Fibroblast of villous mesenchyme (primary cell): ENCODE measurements around the gene CTLA4. TPM values are rescaled to one million over a fixed set of nuclear protein-coding genes. Genes with fewer than 3 reads are reported as not detected.

Source experiments
- DNase-seq: peaks from one replicate; pipeline ENCODE4 v3.0.0-alpha.2; 2010; ENCODE audit warnings: low read depth
- H3K4me3 ChIP-seq: 2 replicates; pipeline ENCODE4 v1.5.1; 2011; ENCODE audit warnings: low read depth, mild to moderate bottlenecking, low read length
- total RNA-seq: library from RNA; depleted of rRNA; stranded (reverse); fragments of >200 nt; gene quantifications from 2 replicates; pipeline ENCODE4 v1.2.3, GENCODE V29; 2012
- TF ChIP-seq, protein P1 (sequence below): IDR thresholded peaks from 2 replicates; pipeline ENCODE4 v1.5.1; 2012; ENCODE audit warnings: low read depth, mild to moderate bottlenecking, low read length; ENCODE audit not compliant: insufficient read depth

The CTLA4 gene
- total RNA-seq, 1 donor, result not detected

GRCh38 chr2:203908066-203908796 lies 40.7 kb downstream of the CTLA4 start:
- DNase-seq, result no peak
- H3K4me3 ChIP-seq, result no peak overlapping the region
- TF ChIP-seq, protein P1, sequence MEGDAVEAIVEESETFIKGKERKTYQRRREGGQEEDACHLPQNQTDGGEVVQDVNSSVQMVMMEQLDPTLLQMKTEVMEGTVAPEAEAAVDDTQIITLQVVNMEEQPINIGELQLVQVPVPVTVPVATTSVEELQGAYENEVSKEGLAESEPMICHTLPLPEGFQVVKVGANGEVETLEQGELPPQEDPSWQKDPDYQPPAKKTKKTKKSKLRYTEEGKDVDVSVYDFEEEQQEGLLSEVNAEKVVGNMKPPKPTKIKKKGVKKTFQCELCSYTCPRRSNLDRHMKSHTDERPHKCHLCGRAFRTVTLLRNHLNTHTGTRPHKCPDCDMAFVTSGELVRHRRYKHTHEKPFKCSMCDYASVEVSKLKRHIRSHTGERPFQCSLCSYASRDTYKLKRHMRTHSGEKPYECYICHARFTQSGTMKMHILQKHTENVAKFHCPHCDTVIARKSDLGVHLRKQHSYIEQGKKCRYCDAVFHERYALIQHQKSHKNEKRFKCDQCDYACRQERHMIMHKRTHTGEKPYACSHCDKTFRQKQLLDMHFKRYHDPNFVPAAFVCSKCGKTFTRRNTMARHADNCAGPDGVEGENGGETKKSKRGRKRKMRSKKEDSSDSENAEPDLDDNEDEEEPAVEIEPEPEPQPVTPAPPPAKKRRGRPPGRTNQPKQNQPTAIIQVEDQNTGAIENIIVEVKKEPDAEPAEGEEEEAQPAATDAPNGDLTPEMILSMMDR, result no peak

DNA sequence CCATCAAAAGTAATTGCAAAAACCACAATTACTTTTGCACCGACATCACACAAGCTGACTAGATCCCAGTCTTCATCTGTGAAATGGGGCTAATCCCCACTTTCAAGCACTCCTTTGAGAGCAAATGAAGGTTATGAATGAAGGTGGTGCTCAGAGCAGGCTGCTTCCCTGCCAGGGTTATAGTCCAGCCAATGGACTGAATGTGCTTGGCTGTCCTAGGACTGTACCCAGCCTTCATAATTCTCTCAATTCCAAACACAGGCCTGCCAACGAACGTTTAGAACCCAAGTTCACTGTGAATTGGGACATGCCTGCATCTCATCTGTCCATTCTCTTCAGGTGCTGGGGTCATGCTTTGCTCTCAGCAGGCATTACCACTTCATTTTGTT lies 41.2 kb downstream of the CTLA4 start:
- TF ChIP-seq, protein P1, result no peak
- H3K4me3 ChIP-seq, result no peak overlapping the region

GRCh38 chr2:203909261-203909967 lies 41.8 kb downstream of the CTLA4 start:
- peak; percentile 66 for DNase-seq
- H3K4me3 ChIP-seq, result peak overlapping the region; percentile 23
- TF ChIP-seq, protein P1, result peak; percentile 84

More for the DNA sequence above, 41.2 kb downstream of the CTLA4 start:
- DNase-seq, result no peak

GRCh38 chr2:203909974-203910373 lies 42.4 kb downstream of the CTLA4 start:
- DNase-seq, result no peak
- TF ChIP-seq, protein P1, result no peak
- H3K4me3 ChIP-seq, result no peak overlapping the region

DNA sequence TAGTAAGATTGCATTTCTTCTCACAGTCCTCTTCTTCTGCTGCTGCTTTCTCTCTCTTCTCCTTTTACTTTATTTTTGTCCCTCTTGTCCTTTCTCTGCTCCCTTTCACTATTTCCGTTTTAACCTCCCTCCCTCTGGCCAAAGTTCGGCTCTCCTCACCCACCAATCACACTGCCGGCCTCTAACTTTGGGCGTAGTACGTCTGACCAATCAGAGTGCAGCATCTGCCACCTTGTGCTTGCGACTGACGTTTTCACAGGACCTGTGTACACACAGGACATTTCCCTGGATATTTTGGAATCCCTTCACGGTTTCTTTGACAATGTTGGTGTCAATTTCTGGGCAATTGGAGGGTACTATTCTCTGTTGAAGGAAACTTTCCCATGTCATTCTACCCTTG lies 46.4 kb downstream of the CTLA4 start:
- no peak for DNase-seq
- TF ChIP-seq, protein P1, result no peak
- no peak overlapping the region for H3K4me3 ChIP-seq

DNA sequence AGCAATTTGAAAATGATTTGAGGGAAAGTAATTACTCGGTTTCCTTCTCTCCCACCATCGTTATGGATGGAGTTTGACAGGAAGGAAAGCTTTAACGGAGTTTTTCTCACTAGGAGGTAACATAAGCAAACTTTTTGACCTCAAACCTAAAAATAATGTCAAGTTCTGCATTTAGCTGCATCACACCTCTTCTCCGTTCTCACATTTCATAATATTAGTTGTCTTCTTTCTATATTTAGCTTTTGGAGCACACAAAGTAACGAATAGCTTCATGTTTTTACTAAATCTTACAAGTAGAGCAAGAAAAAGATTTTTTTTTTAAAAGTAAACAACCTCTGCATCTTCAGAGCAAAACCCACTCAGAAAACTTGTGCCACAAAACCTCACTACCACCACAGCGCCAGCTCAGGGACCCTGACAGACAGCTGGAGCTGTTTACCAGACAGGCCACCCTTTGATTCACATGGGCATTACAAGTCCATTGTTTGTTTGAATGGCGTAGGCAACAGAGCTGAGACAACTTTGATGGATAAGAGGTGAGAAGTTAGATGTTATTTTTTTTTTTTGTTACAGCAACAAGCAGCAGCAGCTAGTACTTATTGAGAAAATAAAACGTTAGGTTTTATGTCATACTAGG lies 47.1 kb downstream of the CTLA4 start:
- TF ChIP-seq, protein P1, result no peak
- no peak overlapping the region for H3K4me3 ChIP-seq
- no peak for DNase-seq
